Natural killer cell treated with Interleukin-12 subunit alpha and Interleukin-12 subunit beta and Interleukin-15 and Interleukin-18, amount 100 ng/mL, for 72 hours (primary cell): ENCODE measurements around the gene IFT80. TPM values are rescaled to one million over a fixed set of nuclear protein-coding genes. Genes with fewer than 3 reads are reported as not detected.

ENCODE experiments used
- ATAC-seq, 2 donors: fragments of 150-1000 bp; cut with Tn5 transposase in 1 of 2; sonication (Bioruptor Pico), chemical (Tn5 transposase) in 1 of 2; 2 replicates each; pipeline ENCODE4 v1.10.0; 2021
- DNase-seq: peaks from one replicate; pipeline ENCODE4 v3.0.0; 2022; ENCODE audit warnings: low spot score
- H3K27ac Mint-ChIP-seq, 2 donors: 1 replicate in 1 of 2; 2 replicates in 1 of 2; pipeline ENCODE4 v1.8.0; 2022; ENCODE audit warnings: mixed read lengths in 2 of 2, mild to moderate bottlenecking in 1 of 2, moderate library complexity in 1 of 2
- H3K27me3 Mint-ChIP-seq, 2 donors: 1 replicate in 1 of 2; 2 replicates in 1 of 2; pipeline ENCODE4 v1.8.0; 2022; ENCODE audit warnings: mixed read lengths in 2 of 2
- H3K36me3 Mint-ChIP-seq: one replicate; pipeline ENCODE4 v1.8.0; 2022; ENCODE audit warnings: mixed read lengths
- H3K4me1 Mint-ChIP-seq, 2 donors: 1 replicate in 1 of 2; 2 replicates in 1 of 2; pipeline ENCODE4 v1.8.0; 2022; ENCODE audit warnings: low read depth in 2 of 2, mixed read lengths in 2 of 2, mild to moderate bottlenecking in 1 of 2
- H3K4me3 Mint-ChIP-seq: one replicate; pipeline ENCODE4 v1.8.0; 2022; ENCODE audit warnings: mixed read lengths
- H3K9me3 Mint-ChIP-seq: 2 replicates; pipeline ENCODE4 v1.8.0; 2022; ENCODE audit warnings: mixed read lengths
- total RNA-seq, 2 donors: library from RNA; stranded (reverse); gene quantifications; one replicate each; pipeline ENCODE4 v1.2.3, GENCODE V29; 2022

The IFT80 gene
- total RNA-seq: 10 to 100 TPM; 15.7 to 25.7 TPM

DNA sequence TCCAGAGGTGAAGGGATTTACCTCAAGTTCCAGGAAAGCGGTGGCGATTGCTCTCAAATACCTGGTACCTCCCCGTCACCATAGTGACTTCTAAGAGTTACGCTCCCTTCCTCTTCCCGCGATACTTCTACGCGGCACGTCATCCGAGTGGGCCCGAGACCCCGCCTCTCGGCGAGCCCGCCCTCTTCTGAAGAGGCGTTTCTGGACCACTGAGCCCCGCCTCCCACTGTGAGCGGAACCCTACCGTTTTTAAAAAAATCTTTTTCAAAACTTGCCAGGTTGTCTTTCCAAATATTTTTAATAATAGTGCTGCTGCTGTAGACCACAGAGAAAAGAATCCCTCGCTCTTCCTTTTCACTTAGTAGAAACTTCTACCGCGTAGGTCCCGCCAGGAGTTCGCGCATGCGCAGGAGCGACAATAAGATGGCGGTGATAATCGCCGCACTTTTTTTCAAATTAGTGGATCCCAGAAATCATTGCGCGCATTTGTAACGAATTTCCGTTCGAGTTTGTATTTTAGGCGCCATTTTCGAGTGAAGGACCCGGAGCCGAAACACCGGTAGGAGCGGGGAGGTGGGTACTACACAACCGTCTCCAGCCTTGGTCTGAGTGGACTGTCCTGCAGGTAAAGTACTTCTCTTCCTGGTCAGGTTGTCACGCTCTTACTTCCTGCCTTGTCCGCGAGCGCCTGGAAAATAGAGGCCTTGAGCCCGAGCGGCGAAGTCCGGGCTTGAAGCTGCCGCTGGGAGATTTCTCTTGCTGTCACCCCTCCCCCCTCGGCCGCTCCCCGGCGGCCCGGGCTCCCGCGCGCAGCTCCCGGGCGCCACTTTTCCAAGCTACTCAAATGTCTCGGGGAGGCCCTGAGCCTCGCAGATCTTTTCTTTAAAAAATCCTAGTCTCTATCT, at the start of gene IFT80, which contains the start of gene SMC4:
Gene IFT80, minus strand, starts transcription at position 101 of the 905 bp plus-strand sequence. CDS start 14,625 bp downstream, outside the sequence.
Gene SMC4, plus strand, starts transcription at position 526 of the 905 bp plus-strand sequence. CDS start 1,177 bp downstream, outside the sequence.
- Mint-ChIP-seq H3K27me3 (no peaks in the 10 kb centered on the region), H3K9me3 (no peaks in the 10 kb centered on the region), H3K36me3 (peaks cover 24% of the 10 kb centered on the region), H3K4me1 (peaks cover 36 to 54% of the 10 kb centered on the region in 2 donors), H3K4me3 (peak within 1 kb of the TSS; percentile 95), H3K27ac (peak within 1 kb of the TSS; percentile 100)
- ATAC-seq (peak; percentile 99), DNase-seq (peak; percentile 97)

- no peaks in the 10 kb centered on the region for H3K9me3 Mint-ChIP-seq
- DNase-seq: no peak
- no peak for ATAC-seq
- H3K36me3 Mint-ChIP-seq: peaks cover 11% of the 10 kb centered on the region
- no peaks in the 10 kb centered on the region for H3K27me3 Mint-ChIP-seq
- peaks cover 26 to 28% of the 10 kb centered on the region in 2 donors for H3K4me1 Mint-ChIP-seq
- H3K4me3 Mint-ChIP-seq: no peak overlapping the region
- no peak overlapping the region for H3K27ac Mint-ChIP-seq
Observed at GRCh38 chr3:160447544-160447943, 48.5 kb upstream of the IFT80 start.

DNA sequence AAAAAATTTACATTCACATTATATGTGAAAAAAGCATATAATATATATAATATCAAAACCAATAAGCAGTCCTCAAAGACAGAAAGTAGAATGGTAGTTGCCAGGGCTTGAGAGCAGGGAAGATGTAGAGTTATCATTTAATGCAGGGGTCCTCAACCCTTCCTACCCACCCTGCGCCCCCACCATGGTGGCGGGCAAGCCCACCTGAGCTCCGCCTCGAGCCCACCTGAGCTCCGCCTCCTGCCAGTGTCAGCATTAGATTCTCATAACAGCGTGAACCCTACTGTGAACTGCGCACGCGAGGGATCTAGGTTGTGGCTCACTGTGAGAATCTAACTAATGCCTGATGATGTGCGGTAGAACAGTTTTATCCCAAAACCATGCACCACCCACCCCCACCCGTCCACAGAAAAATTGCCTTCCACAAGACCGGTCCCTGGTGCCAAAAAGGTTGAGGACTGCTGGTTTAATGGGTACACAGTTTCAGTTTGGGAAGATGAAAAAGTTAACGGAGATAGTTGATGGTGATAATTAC, 47.6 kb upstream of the IFT80 start:
- ATAC-seq: no peak
- Mint-ChIP-seq H3K4me1 (peaks cover 30 to 35% of the 10 kb centered on the region in 2 donors), H3K36me3 (peaks cover 16% of the 10 kb centered on the region), H3K27ac (no peak overlapping the region), H3K9me3 (no peaks in the 10 kb centered on the region), H3K4me3 (no peak overlapping the region), H3K27me3 (no peaks in the 10 kb centered on the region)
- no peak for DNase-seq

GRCh38 chr3:160445854-160446253, 46.8 kb upstream of the IFT80 start:
- Mint-ChIP-seq H3K36me3 (peaks cover 16% of the 10 kb centered on the region), H3K27ac (no peak overlapping the region), H3K27me3 (no peaks in the 10 kb centered on the region), H3K9me3 (no peaks in the 10 kb centered on the region), H3K4me3 (no peak overlapping the region), H3K4me1 (peaks cover 30 to 35% of the 10 kb centered on the region in 2 donors)
- DNase-seq (no peak), ATAC-seq (no peak)

DNA sequence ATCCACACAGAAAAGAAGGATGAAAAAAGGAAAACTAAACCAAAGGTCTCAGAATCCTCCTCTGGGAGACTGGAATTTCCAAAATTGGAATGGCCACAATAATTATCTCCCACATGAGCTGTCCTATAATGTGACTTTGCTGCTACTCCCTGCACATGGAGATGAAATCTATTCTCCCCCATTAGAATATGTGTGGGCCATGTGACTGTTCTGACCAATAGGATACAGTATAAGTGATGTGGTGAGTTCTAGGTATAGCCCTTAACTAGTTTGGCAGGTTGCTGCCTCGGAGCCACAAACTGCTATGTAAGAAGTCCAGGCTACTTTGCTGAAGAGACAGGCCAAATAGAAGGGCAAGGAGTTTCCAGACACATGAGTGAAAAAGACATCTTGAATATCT, 45.4 kb upstream of the IFT80 start:
- no peak for DNase-seq
- Mint-ChIP-seq H3K9me3 (no peaks in the 10 kb centered on the region), H3K27ac (no peak overlapping the region), H3K4me3 (no peak overlapping the region), H3K36me3 (peaks cover 21% of the 10 kb centered on the region), H3K4me1 (peaks cover 23 to 32% of the 10 kb centered on the region in 2 donors), H3K27me3 (no peaks in the 10 kb centered on the region)
- no peak for ATAC-seq

DNA sequence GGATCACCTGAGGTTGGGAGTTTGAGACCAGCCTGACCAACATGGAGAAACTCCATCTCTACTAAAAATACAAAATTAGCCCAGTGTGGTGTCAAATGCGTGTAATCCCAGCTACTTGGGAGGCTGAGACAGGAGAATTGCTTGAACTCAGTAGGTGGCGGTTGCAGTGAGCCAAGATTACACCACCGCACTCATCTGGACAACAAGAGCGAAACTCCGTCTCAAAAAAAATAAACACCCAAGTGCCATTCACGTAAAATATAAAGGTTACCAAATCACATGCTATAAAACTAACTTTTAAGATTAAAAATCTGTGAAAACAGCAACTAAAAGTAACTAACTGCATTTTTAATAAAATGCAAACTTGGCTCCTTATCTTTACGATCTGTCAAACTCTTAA, 41.7 kb upstream of the IFT80 start:
- H3K4me3 Mint-ChIP-seq: no peak overlapping the region
- DNase-seq (no peak), ATAC-seq (no peak)
- peaks cover 21 to 41% of the 10 kb centered on the region in 2 donors for H3K4me1 Mint-ChIP-seq
- peaks cover 23% of the 10 kb centered on the region for H3K36me3 Mint-ChIP-seq
- H3K27me3 Mint-ChIP-seq: no peaks in the 10 kb centered on the region
- H3K9me3 Mint-ChIP-seq: no peaks in the 10 kb centered on the region
- H3K27ac Mint-ChIP-seq: no peak overlapping the region

GRCh38 chr3:160437083-160437455, 38.0 kb upstream of the IFT80 start:
- no peak overlapping the region for H3K27ac Mint-ChIP-seq
- peaks cover 22% of the 10 kb centered on the region for H3K36me3 Mint-ChIP-seq

DNA sequence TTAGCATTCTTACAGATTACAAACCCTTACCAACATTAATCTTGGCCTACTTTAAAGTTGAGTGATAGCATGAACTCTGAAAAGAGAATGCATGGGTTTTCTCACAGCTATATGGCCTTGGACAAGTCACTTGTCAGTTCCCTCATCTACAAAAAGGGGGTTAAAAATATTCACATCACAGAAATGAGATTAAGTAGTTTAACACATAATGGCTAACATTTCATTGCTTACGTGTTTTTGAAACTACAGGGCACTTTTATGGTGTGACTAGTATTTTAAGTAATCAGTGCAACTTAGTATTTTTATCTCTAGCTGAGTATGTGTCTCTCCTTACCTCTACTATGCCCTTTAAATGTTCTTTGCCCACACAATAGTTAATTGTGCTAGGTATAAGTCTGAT, 36.7 kb upstream of the IFT80 start:
- H3K36me3 Mint-ChIP-seq: peaks cover 24% of the 10 kb centered on the region
- no peak overlapping the region for H3K4me3 Mint-ChIP-seq
- ATAC-seq (no peak), DNase-seq (no peak)
- peaks cover 14 to 30% of the 10 kb centered on the region in 2 donors for H3K4me1 Mint-ChIP-seq
- no peaks in the 10 kb centered on the region for H3K27me3 Mint-ChIP-seq
- no peak overlapping the region for H3K27ac Mint-ChIP-seq
- no peaks in the 10 kb centered on the region for H3K9me3 Mint-ChIP-seq

More at GRCh38 chr3:160437083-160437455, 38.0 kb upstream of the IFT80 start:
- ATAC-seq: no peak
- H3K9me3 Mint-ChIP-seq: no peaks in the 10 kb centered on the region
- no peak for DNase-seq
- H3K4me1 Mint-ChIP-seq: peaks cover 17 to 35% of the 10 kb centered on the region in 2 donors
- H3K4me3 Mint-ChIP-seq: no peak overlapping the region
- no peaks in the 10 kb centered on the region for H3K27me3 Mint-ChIP-seq

DNA sequence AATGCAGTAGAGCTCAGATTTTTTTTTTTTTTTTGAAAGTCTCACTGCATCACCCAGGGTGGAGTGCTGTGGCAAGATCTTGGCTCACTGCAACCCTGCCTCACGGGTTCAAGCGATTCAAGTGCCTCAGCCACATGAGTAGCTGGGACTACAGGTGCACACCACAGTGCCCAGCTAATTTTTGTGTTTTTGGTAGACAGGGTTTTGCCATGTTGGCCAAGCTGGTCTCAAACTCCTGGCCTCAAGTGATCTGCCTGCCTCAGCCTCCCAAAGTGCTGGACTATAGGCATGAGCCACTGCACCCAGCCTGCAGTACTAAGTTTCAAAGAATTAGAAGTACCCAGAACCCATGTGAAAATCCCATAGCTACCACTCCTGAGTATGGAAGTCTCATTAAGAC, 36.1 kb upstream of the IFT80 start:
- peaks cover 11 to 25% of the 10 kb centered on the region in 2 donors for H3K4me1 Mint-ChIP-seq
- H3K27me3 Mint-ChIP-seq: no peaks in the 10 kb centered on the region
- H3K9me3 Mint-ChIP-seq: no peaks in the 10 kb centered on the region
- DNase-seq (no peak), ATAC-seq (no peak)
- H3K4me3 Mint-ChIP-seq: no peak overlapping the region
- peaks cover 29% of the 10 kb centered on the region for H3K36me3 Mint-ChIP-seq
- H3K27ac Mint-ChIP-seq: no peak overlapping the region

DNA sequence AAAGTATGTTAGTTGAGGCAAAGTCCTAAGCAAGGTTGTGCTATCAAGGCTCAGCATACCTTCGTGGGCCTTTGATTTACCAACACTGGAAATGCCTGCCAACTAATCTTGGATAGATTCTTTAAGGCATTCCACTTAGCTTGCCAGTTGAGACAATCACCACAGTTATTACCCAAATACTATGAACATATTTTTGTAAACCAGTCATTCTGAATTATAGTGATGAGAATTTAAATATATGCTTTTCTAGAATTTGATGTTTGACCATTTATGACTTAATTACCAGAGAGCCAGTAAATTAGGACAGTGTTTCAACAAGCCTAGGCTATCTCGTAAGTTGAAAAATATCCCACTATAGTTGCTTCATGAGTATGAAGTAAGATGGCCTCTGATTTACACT, 35.0 kb upstream of the IFT80 start:
- ATAC-seq (no peak), DNase-seq (no peak)
- H3K36me3 Mint-ChIP-seq: peaks cover 23% of the 10 kb centered on the region
- H3K27ac Mint-ChIP-seq: no peak overlapping the region
- H3K4me1 Mint-ChIP-seq: peaks cover 11 to 19% of the 10 kb centered on the region in 2 donors
- H3K4me3 Mint-ChIP-seq: no peak overlapping the region
- H3K27me3 Mint-ChIP-seq: no peaks in the 10 kb centered on the region
- H3K9me3 Mint-ChIP-seq: no peaks in the 10 kb centered on the region

DNA sequence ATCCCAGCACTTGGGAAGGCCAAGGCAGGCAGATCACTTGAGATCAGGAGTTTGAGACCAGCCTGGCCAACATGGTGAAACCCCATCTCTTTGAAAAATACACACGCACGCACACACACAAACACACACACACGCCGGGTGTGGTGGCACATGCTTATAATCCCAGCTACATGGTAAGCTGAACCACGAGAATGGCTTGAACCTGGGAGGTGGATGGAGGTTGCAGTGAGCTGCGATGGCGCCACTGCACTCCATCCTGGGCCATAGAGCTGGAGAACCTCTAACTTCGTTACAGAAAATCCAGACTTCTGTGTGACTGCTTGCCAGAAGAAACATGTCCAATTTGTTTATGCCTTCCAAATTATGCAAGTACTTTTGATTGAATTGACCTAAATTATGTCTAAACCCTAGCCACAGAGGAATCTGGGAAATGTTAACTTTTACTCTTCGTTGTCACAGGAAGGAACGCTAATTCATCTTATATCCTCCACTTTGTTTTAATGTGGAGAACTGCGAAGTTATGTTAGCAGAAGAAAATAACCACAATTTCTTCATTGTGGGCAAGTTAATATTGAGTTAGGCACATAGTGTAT, 28.9 kb upstream of the IFT80 start:
- Mint-ChIP-seq H3K27me3 (no peaks in the 10 kb centered on the region), H3K36me3 (peaks cover 31% of the 10 kb centered on the region), H3K4me1 (no peaks in the 10 kb centered on the region), H3K9me3 (no peaks in the 10 kb centered on the region), H3K27ac (no peak overlapping the region), H3K4me3 (no peak overlapping the region)
- DNase-seq (no peak), ATAC-seq (no peak)

GRCh38 chr3:160417311-160417710, 18.3 kb upstream of the IFT80 start:
- no peaks in the 10 kb centered on the region for H3K27me3 Mint-ChIP-seq
- H3K4me3 Mint-ChIP-seq: no peak overlapping the region
- H3K27ac Mint-ChIP-seq: no peak overlapping the region
- H3K4me1 Mint-ChIP-seq: peaks cover 4 to 7% of the 10 kb centered on the region in 2 donors
- H3K9me3 Mint-ChIP-seq: no peaks in the 10 kb centered on the region
- H3K36me3 Mint-ChIP-seq: peaks cover 36% of the 10 kb centered on the region
- DNase-seq (no peak), ATAC-seq (no peak)

DNA sequence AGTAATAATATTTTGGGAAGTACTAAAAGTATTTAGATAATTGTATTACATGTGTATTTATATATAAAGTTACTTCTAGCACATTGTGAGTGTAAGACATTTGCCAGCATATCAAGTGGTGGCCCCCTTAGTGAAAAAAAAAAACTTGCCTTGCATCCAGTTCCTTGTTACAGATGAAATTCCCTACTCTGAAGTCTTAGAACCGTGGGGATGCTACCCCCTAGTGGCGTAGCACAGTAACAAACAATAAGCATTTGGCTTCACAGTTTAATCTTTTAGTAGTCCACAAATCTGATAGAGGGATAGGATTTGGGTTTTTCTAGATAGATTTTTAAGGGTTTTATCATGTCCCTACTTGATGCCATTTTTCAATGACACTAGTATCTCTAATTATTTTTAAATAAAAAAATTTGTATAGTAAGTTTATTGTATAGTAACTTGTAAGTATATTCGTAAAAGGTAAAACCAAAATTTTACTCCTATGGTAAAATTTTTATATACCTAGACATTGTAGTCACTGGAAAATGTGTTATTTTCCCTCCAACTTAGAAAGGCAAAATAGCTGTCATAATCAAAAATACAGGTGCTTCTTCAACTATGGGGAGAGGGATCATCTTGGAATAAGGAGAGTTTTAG, 14.7 kb upstream of the IFT80 start:
- Mint-ChIP-seq H3K27me3 (no peaks in the 10 kb centered on the region), H3K4me3 (no peak overlapping the region), H3K4me1 (peaks cover 4 to 7% of the 10 kb centered on the region in 2 donors), H3K27ac (no peak overlapping the region), H3K9me3 (no peaks in the 10 kb centered on the region), H3K36me3 (peaks cover 29% of the 10 kb centered on the region)
- DNase-seq (peak; percentile 82), ATAC-seq (peak; percentile 69 to 77)
